LHCN-M2 (cell line): ENCODE data around the gene FAM3D. TPM values are rescaled to one million over a fixed set of nuclear protein-coding genes. Genes with fewer than 3 reads are reported as not detected.

Source experiments
- DNase-seq: peaks from one replicate; pipeline ENCODE4 v3.0.0-alpha.2; 2012; ENCODE audit warnings: low read depth
- total RNA-seq: library from RNA; depleted of rRNA; stranded (reverse); fragments of >200 nt; gene quantifications from 2 replicates; pipeline ENCODE4 v1.2.3, GENCODE V29; 2014; rRNA removed

The FAM3D gene
- total RNA-seq, 1 experiment from 2014 or later = not detected

GRCh38 chr3:58596834-58597518 lies 69.6 kb downstream of the FAM3D start:
- DNase-seq = no peak

GRCh38 chr3:58594117-58594516 lies 72.5 kb downstream of the FAM3D start:
- DNase-seq = no peak

GRCh38 chr3:58591517-58592510 lies 74.8 kb downstream of the FAM3D start:
- DNase-seq = no peak

GRCh38 chr3:58588030-58588614 lies 78.5 kb downstream of the FAM3D start:
- peak; percentile 23 for DNase-seq

GRCh38 chr3:58586776-58587192 lies 79.8 kb downstream of the FAM3D start:
- no peak for DNase-seq

GRCh38 chr3:58585994-58586393 lies 80.6 kb downstream of the FAM3D start:
- DNase-seq = no peak

GRCh38 chr3:58585005-58585786 lies 81.4 kb downstream of the FAM3D start:
- peak; percentile 68 for DNase-seq

- peak; percentile 15 for DNase-seq
Measured at GRCh38 chr3:58584690-58585004, 81.9 kb downstream of the FAM3D start.

Other genes with a start within 250 kb of the FAM3D start
- gene PDHB, start 232.9 kb downstream of the FAM3D start, total RNA-seq = 111 and 150 TPM in 2 replicates
- gene KCTD6, start 174.7 kb downstream of the FAM3D start, total RNA-seq = 7.1 and 10.7 TPM in 2 replicates
- 2.4 and 2.7 TPM in 2 replicates for gene ACOX2, start 129.6 kb downstream of the FAM3D start, total RNA-seq
- gene FAM107A, start 89.4 kb downstream of the FAM3D start, total RNA-seq = not detected in 2 replicates